CD4-positive, alpha-beta T cell (primary cell): ENCODE results near the gene CORIN. TPM values are rescaled to one million over a fixed set of nuclear protein-coding genes. Genes with fewer than 3 reads are reported as not detected.

ENCODE experiments used
- ATAC-seq: fragments of 200-7000 bp; cut with Tn5 transposase; one replicate; pipeline ENCODE4 v1.10.0; 2022; ENCODE audit warnings: mild to moderate bottlenecking; ENCODE audit not compliant: poor library complexity
- CTCF ChIA-PET: fragments of 350-600 bp; sonication (Branson Sonifier 250); formaldehyde crosslinking; loops from one replicate; lab custom pipeline; 2021; ENCODE audit warnings: antibody characterized with exemption, inconsistent platforms; lab: Charles Lee
- POLR2A ChIA-PET: fragments of 350-600 bp; sonication (Branson Sonifier 250); formaldehyde crosslinking; loops from one replicate; lab custom pipeline; 2021; ENCODE audit warnings: antibody characterized with exemption, inconsistent platforms; lab: Charles Lee
- DNase-seq, 14 experiments: peaks; one replicate each; pipeline ENCODE4 v3.0.0-alpha.2; 2013 to 2020; ENCODE audit warnings: mixed read lengths in 2 of 14
- H3K27ac ChIP-seq, 2 donors: one replicate each; pipeline versions ENCODE4 v1.5.1 to v1.7.0; 2013; ENCODE audit warnings: low read length in 2 of 2, low read depth in 1 of 2, mild to moderate bottlenecking in 1 of 2
- H3K27me3 ChIP-seq, 2 experiments: 1 replicate in 1 of 2; 2 replicates in 1 of 2; pipeline versions ENCODE4 v1.6.1 to v1.7.0; 2013; ENCODE audit warnings: low read length in 2 of 2, control low read depth in 1 of 2, mild to moderate bottlenecking in 1 of 2, moderate library complexity in 1 of 2; ENCODE audit not compliant: insufficient read depth in 2 of 2, control insufficient read depth in 1 of 2
- H3K36me3 ChIP-seq: one replicate; pipeline ENCODE4 v1.6.1; 2013; ENCODE audit warnings: low read length, control low read depth; ENCODE audit not compliant: insufficient read depth
- H3K4me1 ChIP-seq: one replicate; pipeline ENCODE4 v1.6.1; 2013; ENCODE audit warnings: low read length, control low read depth; ENCODE audit not compliant: insufficient read depth
- H3K4me3 ChIP-seq: one replicate; pipeline ENCODE4 v1.5.1; 2013; ENCODE audit warnings: mild to moderate bottlenecking, low read length, moderate library complexity
- H3K9me3 ChIP-seq, 2 experiments: 1 replicate in 1 of 2; 2 replicates in 1 of 2; pipeline versions ENCODE4 v1.6.1 to v1.7.0; 2013; ENCODE audit warnings: low read length in 2 of 2, mild to moderate bottlenecking in 2 of 2, control low read depth in 1 of 2, moderate library complexity in 1 of 2; ENCODE audit not compliant: control insufficient read depth in 1 of 2, insufficient read depth in 1 of 2
- H3K27ac Mint-ChIP-seq: one replicate; pipeline ENCODE4 v1.8.0; 2020; ENCODE audit warnings: mixed read lengths
- H3K27me3 Mint-ChIP-seq: one replicate; pipeline ENCODE4 v1.8.0; 2021; ENCODE audit warnings: mixed read lengths
- H3K36me3 Mint-ChIP-seq: one replicate; pipeline ENCODE4 v1.8.0; 2021; ENCODE audit warnings: low read depth, mixed read lengths
- H3K4me1 Mint-ChIP-seq: one replicate; pipeline ENCODE4 v1.8.0; 2021; ENCODE audit warnings: low read depth, mixed read lengths
- H3K4me3 Mint-ChIP-seq: one replicate; pipeline ENCODE4 v1.8.0; 2020; ENCODE audit warnings: mild to moderate bottlenecking, mixed read lengths
- H3K9me3 Mint-ChIP-seq: one replicate; pipeline ENCODE4 v1.8.0; 2020; ENCODE audit warnings: mixed read lengths
- intact Hi-C, 2 experiments: fragments of 100-400 bp; cut with DNase I in 1 of 2; cut with micrococcal nuclease in 1 of 2; formaldehyde crosslinking; loops; one replicate each; pipeline versions ENCODE4 v1.15.1 to v1.9.0; 2023 to 2025; cut with DNase I, micrococcal nuclease
- total RNA-seq, 174 experiments: library from RNA in 2 of 174; stranded (reverse) in 2 of 174; gene quantifications; one replicate each; pipeline ENCODE4 v1.2.3 and lab custom pipeline; 2021 to 2026
- TF ChIP-seq, protein P1 (sequence below): fragments of 200-600 bp; IDR thresholded peaks from one replicate; pipeline ENCODE4 v1.8.0; 2022; ENCODE audit warnings: antibody characterized with exemption, mild to moderate bottlenecking

Gene CORIN
- total RNA-seq, 2 experiments from 2014 or later, result 0.14 TPM; not detected in 1

DNA sequence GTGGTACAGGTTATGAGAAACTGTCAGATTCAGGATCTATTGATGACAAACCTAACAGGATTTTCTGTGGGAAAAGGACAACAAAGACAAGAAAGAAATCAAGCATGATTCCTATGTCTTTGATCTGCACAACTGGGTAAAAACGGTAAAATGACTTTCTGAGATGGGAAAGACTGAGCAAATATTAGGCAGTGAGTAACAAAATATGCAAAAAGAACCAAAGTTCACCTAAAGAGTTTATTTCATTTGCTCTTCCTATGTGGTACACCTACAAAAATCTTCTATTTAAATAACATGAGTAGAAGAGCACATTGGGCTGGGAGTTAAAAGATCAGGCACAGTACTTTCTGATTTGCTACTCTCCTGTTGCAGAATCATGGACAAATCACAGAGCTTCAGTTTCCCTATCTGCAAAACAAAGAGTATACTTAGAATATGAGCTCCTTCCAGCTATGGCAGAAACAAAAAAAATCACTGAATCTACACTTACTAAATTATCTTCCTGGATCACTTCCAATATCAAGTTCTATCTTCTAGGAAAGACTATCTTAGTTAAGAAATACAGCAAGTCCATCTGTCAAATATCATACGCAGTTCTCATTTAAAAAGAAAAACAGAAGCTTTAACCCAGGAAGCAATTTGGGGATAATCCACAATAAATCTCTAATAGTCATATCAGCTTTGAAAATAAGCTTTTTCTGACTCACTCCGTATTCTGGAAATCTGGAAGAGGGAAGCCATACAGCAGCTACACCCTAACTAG is 39.1 kb upstream of the CORIN start:
- no peaks in the 10 kb centered on the region for H3K4me1 ChIP-seq
- DNase-seq (no peak), ATAC-seq (no peak)
- peaks cover 53% of the 10 kb centered on the region for H3K36me3 ChIP-seq
- H3K4me3 ChIP-seq, result no peak overlapping the region
- Mint-ChIP-seq H3K36me3 (peaks cover 84% of the 10 kb centered on the region), H3K27me3 (no peaks in the 10 kb centered on the region), H3K27ac (no peak overlapping the region), H3K9me3 (no peaks in the 10 kb centered on the region), H3K4me3 (no peak overlapping the region), H3K4me1 (peaks cover 10% of the 10 kb centered on the region)
- ChIA-PET POLR2A (no interaction called here), CTCF (no interaction called here)
- TF ChIP-seq, protein P1, sequence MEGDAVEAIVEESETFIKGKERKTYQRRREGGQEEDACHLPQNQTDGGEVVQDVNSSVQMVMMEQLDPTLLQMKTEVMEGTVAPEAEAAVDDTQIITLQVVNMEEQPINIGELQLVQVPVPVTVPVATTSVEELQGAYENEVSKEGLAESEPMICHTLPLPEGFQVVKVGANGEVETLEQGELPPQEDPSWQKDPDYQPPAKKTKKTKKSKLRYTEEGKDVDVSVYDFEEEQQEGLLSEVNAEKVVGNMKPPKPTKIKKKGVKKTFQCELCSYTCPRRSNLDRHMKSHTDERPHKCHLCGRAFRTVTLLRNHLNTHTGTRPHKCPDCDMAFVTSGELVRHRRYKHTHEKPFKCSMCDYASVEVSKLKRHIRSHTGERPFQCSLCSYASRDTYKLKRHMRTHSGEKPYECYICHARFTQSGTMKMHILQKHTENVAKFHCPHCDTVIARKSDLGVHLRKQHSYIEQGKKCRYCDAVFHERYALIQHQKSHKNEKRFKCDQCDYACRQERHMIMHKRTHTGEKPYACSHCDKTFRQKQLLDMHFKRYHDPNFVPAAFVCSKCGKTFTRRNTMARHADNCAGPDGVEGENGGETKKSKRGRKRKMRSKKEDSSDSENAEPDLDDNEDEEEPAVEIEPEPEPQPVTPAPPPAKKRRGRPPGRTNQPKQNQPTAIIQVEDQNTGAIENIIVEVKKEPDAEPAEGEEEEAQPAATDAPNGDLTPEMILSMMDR, result no peak
- no peaks in the 10 kb centered on the region for H3K27me3 ChIP-seq
- no peak overlapping the region for H3K27ac ChIP-seq
- intact Hi-C loops, result no loop called here
- no peaks in the 10 kb centered on the region for H3K9me3 ChIP-seq

DNA sequence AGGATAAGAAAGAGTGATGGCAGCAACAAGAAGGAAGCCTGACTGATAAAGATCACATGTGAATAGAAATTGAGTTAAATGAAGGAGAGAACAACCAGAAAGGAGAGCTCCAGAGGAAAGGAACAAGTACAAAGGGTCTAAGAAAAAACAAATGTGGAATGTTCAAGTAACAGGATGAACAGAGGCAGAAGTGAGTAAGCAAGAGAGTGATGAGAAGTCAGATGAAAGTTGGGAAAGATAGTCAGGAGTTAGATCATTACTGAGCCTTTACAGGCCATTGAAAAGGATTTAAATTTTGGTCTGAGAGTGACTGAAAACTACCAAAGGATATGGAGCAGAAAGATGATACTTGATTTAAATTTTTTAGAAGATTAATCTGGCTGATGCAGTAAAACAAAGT is 38.4 kb upstream of the CORIN start:
- Histone ChIP-seq H3K4me1 (no peaks in the 10 kb centered on the region), H3K9me3 (no peaks in the 10 kb centered on the region), H3K27ac (no peak overlapping the region), H3K27me3 (no peaks in the 10 kb centered on the region), H3K36me3 (peaks cover 52% of the 10 kb centered on the region), H3K4me3 (no peak overlapping the region)
- Mint-ChIP-seq H3K27ac (no peak overlapping the region), H3K4me3 (no peak overlapping the region), H3K4me1 (peaks cover 10% of the 10 kb centered on the region), H3K27me3 (no peaks in the 10 kb centered on the region), H3K36me3 (peaks cover 80% of the 10 kb centered on the region), H3K9me3 (no peaks in the 10 kb centered on the region)
- CTCF ChIA-PET, result no interaction called here
- POLR2A ChIA-PET, result no interaction called here
- no peak for ATAC-seq
- no peak for DNase-seq
- TF ChIP-seq, protein P1, result no peak
- intact Hi-C loops, result no loop called here

DNA sequence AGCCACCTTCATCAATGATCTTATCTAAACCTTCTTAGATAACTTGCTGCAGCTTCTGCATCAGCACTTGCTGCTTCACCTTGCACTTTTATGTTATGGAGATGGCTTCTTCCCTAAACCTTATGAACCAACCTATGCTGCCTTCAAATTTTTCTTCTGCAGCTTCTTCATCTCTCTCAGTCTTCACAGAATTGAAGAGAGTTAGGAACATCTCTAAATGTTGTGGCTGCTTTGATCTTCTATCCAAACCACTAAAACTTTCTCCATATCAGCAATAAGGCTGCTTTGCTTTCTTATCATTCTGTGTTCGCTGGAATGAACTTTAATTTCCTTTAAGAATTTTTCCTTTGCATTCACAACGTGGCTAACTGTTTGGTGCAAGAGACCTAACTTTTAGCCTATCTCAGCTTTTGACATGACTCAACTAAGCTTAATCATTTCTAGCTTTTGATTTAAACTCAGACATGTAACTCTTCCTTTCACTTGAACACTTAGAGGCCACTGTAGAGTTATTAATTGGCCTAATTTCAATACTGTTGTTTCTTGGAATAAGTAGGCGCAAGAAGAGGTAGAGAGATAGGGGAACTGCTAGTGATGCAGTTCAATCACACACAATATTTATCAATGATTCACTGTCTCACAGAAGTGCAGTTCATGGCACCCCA is 36.1 kb upstream of the CORIN start:
- Histone ChIP-seq H3K9me3 (no peaks in the 10 kb centered on the region), H3K4me3 (no peak overlapping the region), H3K27ac (no peak overlapping the region), H3K4me1 (no peaks in the 10 kb centered on the region), H3K27me3 (no peaks in the 10 kb centered on the region), H3K36me3 (peaks cover 44% of the 10 kb centered on the region)
- TF ChIP-seq, protein P1, result no peak
- Mint-ChIP-seq H3K27ac (no peak overlapping the region), H3K36me3 (peaks cover 86% of the 10 kb centered on the region), H3K9me3 (no peaks in the 10 kb centered on the region), H3K4me1 (peaks cover 10% of the 10 kb centered on the region), H3K4me3 (no peak overlapping the region), H3K27me3 (no peaks in the 10 kb centered on the region)
- no peak for ATAC-seq
- CTCF ChIA-PET, result no interaction called here
- POLR2A ChIA-PET, result no interaction called here
- DNase-seq, result no peak
- intact Hi-C loops, result no loop called here
